Endothelial cell of umbilical vein (primary cell): ENCODE measurements around the gene BCL2L14. TPM values are rescaled to one million over a fixed set of nuclear protein-coding genes. Genes with fewer than 3 reads are reported as not detected.

ENCODE experiments used
- Bru-seq: library from RNA; stranded (reverse); fragments of 400-500 nt; gene quantifications from one replicate; lab custom pipeline; 2021; lab: Mats Ljungman, UMichigan
- BruChase-seq, 2 experiments: library from RNA; stranded (reverse); fragments of 400-500 nt; gene quantifications; one replicate each; lab custom pipeline; 2021; lab: Mats Ljungman, UMichigan
- BruUV-seq: library from RNA; stranded (reverse); fragments of 400-500 nt; replicated peaks from 2 replicates; lab custom pipeline; 2021; lab: Mats Ljungman, UMichigan
- CTCF ChIA-PET: fragments of 300-600, 350-600 bp; sonication (Branson Sonifier 250); formaldehyde crosslinking; loops from one replicate; lab custom pipeline; 2021; ENCODE audit warnings: antibody characterized with exemption, inconsistent platforms; lab: Charles Lee
- POLR2A ChIA-PET: fragments of 300-600, 350-600 bp; sonication (Branson Sonifier 250); formaldehyde crosslinking; loops from one replicate; lab custom pipeline; 2021; ENCODE audit warnings: antibody characterized with exemption, inconsistent platforms; lab: Charles Lee
- DNase-seq: peaks from one replicate; pipeline ENCODE4 v3.0.0-alpha.2; 2011; ENCODE audit warnings: low read depth, low spot score
- FAIRE-seq: peaks from 2 replicates; lab custom pipeline; 2011; peaks lifted over from hg19 to GRCh38; lab: Jason Lieb, UNC
- H2AFZ ChIP-seq: 2 replicates; pipeline ENCODE4 v1.6.0; 2012; ENCODE audit warnings: low read depth, low read length, control low read depth, inconsistent platforms
- H3K27ac ChIP-seq: 2 replicates; pipeline ENCODE4 v1.5.1; 2011; ENCODE audit warnings: low read depth, mild to moderate bottlenecking, control low read depth, low read length, moderate library complexity; ENCODE audit not compliant: insufficient read depth
- H3K27me3 ChIP-seq, 2 experiments: 2 replicates each; pipeline versions ENCODE4 v1.6.0 to v1.6.1; 2011; ENCODE audit warnings: low read length in 2 of 2, mixed read lengths in 1 of 2; ENCODE audit not compliant: control insufficient read depth in 2 of 2, insufficient read depth in 2 of 2
- H3K36me3 ChIP-seq, 2 experiments: 2 replicates in 1 of 2; 3 replicates in 1 of 2; pipeline ENCODE4 v1.5.1; 2011; ENCODE audit warnings: low read length in 2 of 2, mild to moderate bottlenecking in 1 of 2, moderate library complexity in 1 of 2; ENCODE audit not compliant: control insufficient read depth in 2 of 2, insufficient read depth in 2 of 2; ENCODE audit errors: extremely low read depth in 1 of 2
- H3K4me1 ChIP-seq: 3 replicates; pipeline ENCODE4 v1.5.1; 2011; ENCODE audit warnings: mild to moderate bottlenecking, low read length; ENCODE audit not compliant: control insufficient read depth, insufficient read depth; ENCODE audit errors: extremely low read depth
- H3K4me2 ChIP-seq: 2 replicates; pipeline ENCODE4 v1.6.1; 2011; ENCODE audit warnings: low read length, control low read depth, mixed read lengths; ENCODE audit not compliant: insufficient read depth
- H3K4me3 ChIP-seq, 3 experiments: fragments of 200-600 bp in 1 of 3; sonication (generic), shearing (Covaris generic) in 1 of 3; replicated peaks in 1 of 3; 2 replicates each; pipeline ENCODE4 v1.5.1; 2011 to 2016; ENCODE audit warnings: control low read depth in 3 of 3, low read length in 3 of 3, mild to moderate bottlenecking in 2 of 3, inconsistent platforms in 1 of 3, low read depth in 1 of 3, moderate library complexity in 1 of 3; ENCODE audit not compliant: insufficient read depth in 1 of 3
- H3K79me2 ChIP-seq: 2 replicates; pipeline ENCODE4 v1.6.0; 2012; ENCODE audit warnings: low read length, inconsistent platforms; ENCODE audit not compliant: control insufficient read depth, insufficient read depth
- H3K9ac ChIP-seq: replicated peaks from 2 replicates; pipeline ENCODE3; 2011; ENCODE audit warnings: low read length, control low read depth; ENCODE audit not compliant: insufficient read depth; ENCODE audit errors: extremely low read depth
- H3K9me1 ChIP-seq: replicated peaks from 3 replicates; pipeline ENCODE4 v1.6.0; 2011; ENCODE audit warnings: mild to moderate bottlenecking, low read length; ENCODE audit not compliant: control insufficient read depth, insufficient read depth; ENCODE audit errors: extremely low read depth
- H3K9me3 ChIP-seq: replicated peaks from 2 replicates; pipeline ENCODE4 v1.5.1; 2012; ENCODE audit warnings: low read length, inconsistent platforms; ENCODE audit not compliant: control insufficient read depth, insufficient read depth
- H4K20me1 ChIP-seq: replicated peaks from 2 replicates; pipeline ENCODE3; 2011; ENCODE audit warnings: mild to moderate bottlenecking, low read length; ENCODE audit not compliant: control insufficient read depth, insufficient read depth; ENCODE audit errors: extremely low read depth
- MYC ChIP-seq: IDR thresholded peaks from one replicate; pipeline ENCODE4 v1.6.1; 2011; ENCODE audit warnings: mild to moderate bottlenecking, low read depth, low read length
- dilution Hi-C: fragments of 300-500 bp; cut with MboI; formaldehyde crosslinking; loops from one replicate; pipeline ENCODE4 v1.15.0; 2019; ENCODE audit warnings: low sequenced_read_pairs; ENCODE audit not compliant: extremely low pct_ligation_motif_present
- intact Hi-C: fragments of 100-400 bp; cut with micrococcal nuclease; formaldehyde crosslinking; loops from one replicate; pipeline ENCODE4 v1.10.0; 2022
- long read RNA-seq: library from polyadenylated mRNA; stranded (forward); transcript quantifications from one replicate; pipeline ENCODE4 v2.0.0, GENCODE V29; 2021
- polyA minus RNA-seq, 3 experiments: library from RNA; depleted of rRNA, polyadenylated mRNA; stranded (reverse); fragments of >200 nt; gene quantifications; 1 replicate in 1 of 3; 2 replicates in 2 of 3; pipeline ENCODE4 v1.2.3, GENCODE V29; 2011
- polyA plus RNA-seq, 4 experiments: library from polyadenylated mRNA; depleted of rRNA in 3 of 4; stranded (reverse) in 3 of 4; unstranded in 1 of 4; fragments of >200 nt; gene quantifications; 2 replicates each; pipeline versions ENCODE4 v1.2.1 to v1.2.3, GENCODE V29; 2011 to 2012; ENCODE audit warnings: missing spikeins in 1 of 4
- total RNA-seq: library from RNA; stranded (reverse); gene quantifications from 2 replicates; pipeline ENCODE4 v1.2.3, GENCODE V29; 2021

Gene BCL2L14, protein sequence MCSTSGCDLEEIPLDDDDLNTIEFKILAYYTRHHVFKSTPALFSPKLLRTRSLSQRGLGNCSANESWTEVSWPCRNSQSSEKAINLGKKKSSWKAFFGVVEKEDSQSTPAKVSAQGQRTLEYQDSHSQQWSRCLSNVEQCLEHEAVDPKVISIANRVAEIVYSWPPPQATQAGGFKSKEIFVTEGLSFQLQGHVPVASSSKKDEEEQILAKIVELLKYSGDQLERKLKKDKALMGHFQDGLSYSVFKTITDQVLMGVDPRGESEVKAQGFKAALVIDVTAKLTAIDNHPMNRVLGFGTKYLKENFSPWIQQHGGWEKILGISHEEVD
- not detected in 2 replicates for total RNA-seq
- not detected in 2 replicates for polyA plus RNA-seq
- not detected in 2 replicates for polyA plus RNA-seq (2011; cell fraction: cytosol; rRNA removed)
- not detected in 2 replicates for polyA plus RNA-seq (2011; cell fraction: nucleus; rRNA removed)
- polyA plus RNA-seq (2012) = not detected in 2 replicates
- not detected in 2 replicates for polyA minus RNA-seq
- not detected for polyA minus RNA-seq (2011; cell fraction: cytosol; rRNA and poly(A)+ RNA removed)
- polyA minus RNA-seq (2011; cell fraction: nucleus; rRNA and poly(A)+ RNA removed) = not detected in 2 replicates
- percentile 4 among the genes with signal in this experiment for Bru-seq, nascent RNA
- BruChase-seq, experiment 1, labeled RNA remaining after a 6-hour chase = percentile 2 among the genes with signal in this experiment
- BruChase-seq, experiment 2, labeled RNA remaining after a 2-hour chase = percentile 1 among the genes with signal in this experiment
- long read RNA-seq, partial matches to known transcripts = 0 of 12 reads
- long read RNA-seq, other reads (novel, unspliced or antisense) = 12 of 12 reads

DNA sequence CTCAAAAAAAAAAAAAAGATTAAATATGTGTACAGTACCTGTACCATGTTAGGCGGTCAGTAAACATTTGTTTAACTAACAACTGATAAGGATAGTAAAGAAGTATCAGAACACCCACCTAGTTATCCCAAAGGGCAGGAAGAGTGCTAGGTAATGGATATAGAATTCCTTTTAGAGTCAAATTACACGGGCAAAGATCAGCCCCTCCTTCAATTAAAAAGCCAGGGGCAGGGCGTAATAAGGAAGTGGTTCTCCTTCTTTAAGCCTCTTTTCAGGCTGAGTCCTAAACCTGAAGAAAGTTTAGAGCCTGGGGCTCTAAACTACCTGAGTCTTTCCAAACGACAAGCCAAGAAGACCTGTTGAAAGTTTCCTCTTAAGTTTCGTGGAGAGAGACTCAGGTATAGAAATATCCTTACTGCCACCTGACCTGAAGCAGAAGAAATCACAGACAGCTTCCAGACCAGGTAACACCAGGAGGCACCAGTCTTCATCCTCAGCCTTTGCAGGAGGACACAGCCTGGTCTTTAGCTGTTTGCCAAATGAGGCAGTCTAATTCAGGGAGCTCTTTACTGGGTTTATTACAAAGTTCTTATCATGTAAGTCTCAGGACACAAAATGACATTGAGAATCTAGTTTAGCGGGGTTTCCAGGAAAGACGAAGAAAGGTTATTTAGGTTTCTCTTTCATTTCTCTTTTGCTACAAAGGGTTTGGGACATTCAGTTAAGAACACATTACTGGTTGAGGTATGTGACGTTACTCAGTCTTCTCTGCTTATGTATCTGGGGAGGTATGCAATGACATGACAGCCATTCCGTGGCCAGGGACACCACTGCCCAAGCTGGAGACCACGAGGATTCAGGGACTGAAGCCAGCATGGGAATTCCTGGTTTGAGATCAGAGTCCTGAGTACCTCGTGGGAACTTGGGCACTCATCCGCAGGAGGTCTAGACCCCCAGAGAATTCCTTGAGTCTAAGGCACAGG, at the start of gene BCL2L14:
TSS of gene BCL2L14 (plus strand) at position 266 of the 983 bp plus-strand sequence. CDS start 8,367 bp downstream, outside the sequence.
- CTCF ChIA-PET = interaction anchor here (0.8 to 1.0 kb wide), 3 partner anchors 10 to 241 kb away, joined by 3 to 4 read pairs (median 3); no protein-coding TSS in a partner anchor
- no peak for FAIRE-seq
- no peaks in the 10 kb centered on the region for H3K9me1 ChIP-seq
- H3K79me2 ChIP-seq = no peaks in the 10 kb centered on the region
- no peak within 1 kb of the TSS for H3K27ac ChIP-seq
- no peaks in the 10 kb centered on the region for H3K4me1 ChIP-seq
- no peak within 1 kb of the TSS for H2AFZ ChIP-seq
- H4K20me1 ChIP-seq = no peaks in the 10 kb centered on the region
- H3K9me3 ChIP-seq = no peaks in the 10 kb centered on the region
- POLR2A ChIA-PET = no interaction called here
- dilution Hi-C loops = no loop called here
- no TSS peak for BruUV-seq
- intact Hi-C loops = no loop called here
- peaks cover 12 to 17% of the 10 kb centered on the region in 2 experiments for H3K27me3 ChIP-seq
- H3K4me2 ChIP-seq = no peak within 1 kb of the TSS
- no peak within 1 kb of the TSS for H3K4me3 ChIP-seq
- H3K9ac ChIP-seq = no peak within 1 kb of the TSS
- DNase-seq = no peak
- no peak for TF ChIP-seq MYC
- H3K36me3 ChIP-seq = no peaks in the 10 kb centered on the region
